Keratinocyte (primary cell): Measurements from ENCODE around the gene AOC1. TPM values are rescaled to one million over a fixed set of nuclear protein-coding genes. Genes with fewer than 3 reads are reported as not detected.

Experiments used
- DNase-seq: peaks from one replicate; pipeline ENCODE4 v3.0.0-alpha.2; 2011; ENCODE audit warnings: low read depth, missing footprints, low spot score
- FAIRE-seq: peaks from 2 replicates; lab custom pipeline; 2011; peaks lifted over from hg19 to GRCh38; lab: Jason Lieb, UNC
- H2AFZ ChIP-seq: 2 replicates; pipeline ENCODE4 v1.6.0; 2012; ENCODE audit warnings: low read length, control low read depth, inconsistent platforms; ENCODE audit not compliant: control insufficient read depth
- H3K27ac ChIP-seq: 2 replicates; pipeline ENCODE4 v1.5.1; 2011; ENCODE audit warnings: low read length; ENCODE audit not compliant: control insufficient read depth, insufficient read depth
- H3K27me3 ChIP-seq: 3 replicates; pipeline ENCODE4 v1.6.0; 2011; ENCODE audit warnings: low read length; ENCODE audit not compliant: control insufficient read depth, insufficient read depth; ENCODE audit errors: extremely low read depth
- H3K36me3 ChIP-seq, 2 experiments: 2 replicates in 1 of 2; 3 replicates in 1 of 2; pipeline ENCODE4 v1.5.1; 2011; ENCODE audit warnings: low read length in 2 of 2, mild to moderate bottlenecking in 1 of 2; ENCODE audit not compliant: control insufficient read depth in 2 of 2, insufficient read depth in 2 of 2; ENCODE audit errors: extremely low read depth in 1 of 2
- H3K4me1 ChIP-seq: 3 replicates; pipeline ENCODE4 v1.5.1; 2011; ENCODE audit warnings: low read length; ENCODE audit not compliant: control insufficient read depth, insufficient read depth; ENCODE audit errors: extremely low read depth
- H3K4me2 ChIP-seq: 3 replicates; pipeline ENCODE4 v1.6.0; 2011; ENCODE audit warnings: low read depth, low read length; ENCODE audit not compliant: control insufficient read depth, insufficient read depth; ENCODE audit errors: extremely low read depth
- H3K4me3 ChIP-seq, 3 experiments: fragments of 200-600 bp in 1 of 3; sonication (generic) in 1 of 3; 2 replicates in 2 of 3; 3 replicates in 1 of 3; pipeline ENCODE4 v1.5.1; 2011 to 2016; ENCODE audit warnings: low read length in 3 of 3, mild to moderate bottlenecking in 3 of 3, control low read depth in 2 of 3, inconsistent platforms in 1 of 3, low read depth in 1 of 3, mixed read lengths in 1 of 3, mixed run types in 1 of 3, moderate library complexity in 1 of 3; ENCODE audit not compliant: control insufficient read depth in 2 of 3, insufficient read depth in 2 of 3; ENCODE audit errors: extremely low read depth in 1 of 3
- H3K79me2 ChIP-seq: 2 replicates; pipeline ENCODE4 v1.6.0; 2012; ENCODE audit warnings: low read length; ENCODE audit not compliant: control insufficient read depth, insufficient read depth
- H3K9ac ChIP-seq: 3 replicates; pipeline ENCODE4 v1.6.0; 2011; ENCODE audit warnings: low read length; ENCODE audit not compliant: control insufficient read depth, insufficient read depth; ENCODE audit errors: extremely low read depth
- H3K9me1 ChIP-seq: 3 replicates; pipeline ENCODE4 v1.6.0; 2011; ENCODE audit warnings: low read length; ENCODE audit not compliant: control insufficient read depth, insufficient read depth; ENCODE audit errors: extremely low read depth
- H3K9me3 ChIP-seq: 2 replicates; pipeline ENCODE4 v1.5.1; 2012; ENCODE audit warnings: low read depth, low read length; ENCODE audit not compliant: control insufficient read depth
- H4K20me1 ChIP-seq: 3 replicates; pipeline ENCODE4 v1.6.0; 2011; ENCODE audit warnings: low read length; ENCODE audit not compliant: control insufficient read depth, insufficient read depth; ENCODE audit errors: extremely low read depth
- CTCF ChIP-seq, 3 experiments: IDR thresholded peaks in 1 of 3; conservative IDR thresholded peaks in 1 of 3; optimal IDR thresholded peaks in 1 of 3; 2 replicates in 2 of 3; 3 replicates in 1 of 3; pipeline versions ENCODE3 to v1.5.1; 2011; ENCODE audit warnings: low read length in 3 of 3, mild to moderate bottlenecking in 3 of 3, moderate library complexity in 2 of 3, control low read depth in 1 of 3, inconsistent platforms in 1 of 3; ENCODE audit not compliant: insufficient read depth in 2 of 3; ENCODE audit errors: extremely low read depth in 1 of 3
- EZH2 ChIP-seq: IDR thresholded peaks from one replicate; pipeline ENCODE4 v1.6.1; 2012; ENCODE audit warnings: inconsistent platforms, mild to moderate bottlenecking, low read length, moderate library complexity
- dilution Hi-C: fragments of 300-500 bp; cut with MboI; formaldehyde crosslinking; loops from one replicate; pipeline ENCODE4 v1.7.0; 2020; ENCODE audit warnings: low sequenced_read_pairs; ENCODE audit not compliant: extremely low pct_ligation_motif_present
- polyA plus RNA-seq, 5 experiments: library from polyadenylated mRNA; depleted of rRNA in 3 of 5; stranded (reverse) in 3 of 5; stranded (forward) in 1 of 5; unstranded in 1 of 5; fragments of >200 nt; gene quantifications; 1 replicate in 1 of 5; 2 replicates in 3 of 5; 3 replicates in 1 of 5; pipeline versions ENCODE4 v1.2.1 to v1.2.3, GENCODE V29; 2011 to 2012; ENCODE audit warnings: missing spikeins in 2 of 5, low read depth in 1 of 5, low replicate concordance in 1 of 5

Gene AOC1
- polyA plus RNA-seq, 1 donor (not counting 4 experiments of a cell fraction or from before 2014, with no cell fraction given) = not detected

GRCh38 chr7:150903606-150904005 lies 51.3 kb downstream of the AOC1 start:
- FAIRE-seq = no peak

GRCh38 chr7:150904011-150904909 lies 51.9 kb downstream of the AOC1 start:
- FAIRE-seq = no peak
- H3K27ac ChIP-seq = no peak overlapping the region
- H3K4me1 ChIP-seq = peaks cover 8% of the 10 kb centered on the region
- no peaks in the 10 kb centered on the region for H3K9me1 ChIP-seq
- no peaks in the 10 kb centered on the region for H3K79me2 ChIP-seq
- dilution Hi-C loops = no loop called here
- no peak overlapping the region for H2AFZ ChIP-seq
- H3K36me3 ChIP-seq = no peaks in the 10 kb centered on the region
- no peaks in the 10 kb centered on the region for H3K27me3 ChIP-seq
- H3K4me3 ChIP-seq = no peak overlapping the region
- H3K9ac ChIP-seq = no peak overlapping the region
- TF ChIP-seq CTCF (optimal IDR thresholded peaks at IDR 0.05 in 1 of 3, IDR thresholded peaks at IDR 0.05 in 1 of 3, conservative IDR thresholded peaks at IDR 0.05 in 1 of 3; ENCODE audit: extremely low read depth in 1 of 3, insufficient read depth in 2 of 3, low read length in 3 of 3) = no peak
- TF ChIP-seq EZH2 = no peak
- no peaks in the 10 kb centered on the region for H3K9me3 ChIP-seq
- DNase-seq = no peak
- no peaks in the 10 kb centered on the region for H4K20me1 ChIP-seq
- H3K4me2 ChIP-seq = peak overlapping the region; percentile 23

More at GRCh38 chr7:150903606-150904005, 51.3 kb downstream of the AOC1 start:
- TF ChIP-seq CTCF (optimal IDR thresholded peaks at IDR 0.05 in 1 of 3, IDR thresholded peaks at IDR 0.05 in 1 of 3, conservative IDR thresholded peaks at IDR 0.05 in 1 of 3; ENCODE audit: extremely low read depth in 1 of 3, insufficient read depth in 2 of 3, low read length in 3 of 3) = no peak
- TF ChIP-seq EZH2 = no peak
- no peak overlapping the region for H3K27ac ChIP-seq
- dilution Hi-C loops = no loop called here
- no peak overlapping the region for H3K9ac ChIP-seq
- H3K36me3 ChIP-seq = no peaks in the 10 kb centered on the region
- peaks cover 8% of the 10 kb centered on the region for H3K4me1 ChIP-seq
- H3K4me2 ChIP-seq = no peak overlapping the region
- H3K9me3 ChIP-seq = no peaks in the 10 kb centered on the region
- DNase-seq = no peak
- no peaks in the 10 kb centered on the region for H4K20me1 ChIP-seq
- no peaks in the 10 kb centered on the region for H3K79me2 ChIP-seq
- H3K4me3 ChIP-seq = no peak overlapping the region
- H2AFZ ChIP-seq = no peak overlapping the region
- H3K9me1 ChIP-seq = no peaks in the 10 kb centered on the region
- H3K27me3 ChIP-seq = no peaks in the 10 kb centered on the region
